B cell (primary cell): Measurements from ENCODE around the gene GSE1. TPM values are rescaled to one million over a fixed set of nuclear protein-coding genes. Genes with fewer than 3 reads are reported as not detected.

Experiments used
- ATAC-seq: fragments of 200-7000 bp; cut with Tn5 transposase; one replicate; pipeline ENCODE4 v1.10.0; 2021; ENCODE audit warnings: low read depth, mild to moderate bottlenecking, moderate number of reproducible peaks, moderate library complexity
- CTCF ChIA-PET: fragments of 350-600 bp; sonication (Branson Sonifier 250); formaldehyde crosslinking; loops from one replicate; lab custom pipeline; 2021; ENCODE audit warnings: antibody characterized with exemption, inconsistent platforms; lab: Charles Lee
- POLR2A ChIA-PET: fragments of 350-600 bp; sonication (Branson Sonifier 250); formaldehyde crosslinking; loops from one replicate; lab custom pipeline; 2021; ENCODE audit warnings: antibody characterized with exemption; lab: Charles Lee
- DNase-seq: peaks from one replicate; pipeline ENCODE4 v3.0.0; 2013
- H2AFZ ChIP-seq: 2 replicates; pipeline ENCODE4 v1.6.1; 2012; ENCODE audit warnings: mild to moderate bottlenecking, low read depth, low read length; ENCODE audit not compliant: insufficient read depth, poor library complexity, severe bottlenecking
- H3K27ac ChIP-seq, 2 donors: 1 replicate in 1 of 2; 2 replicates in 1 of 2; pipeline ENCODE4 v1.5.1; 2012 to 2013; ENCODE audit warnings: low read length in 2 of 2, mild to moderate bottlenecking in 2 of 2, moderate library complexity in 1 of 2
- H3K27me3 ChIP-seq, 4 experiments: fragments of 200-600 bp in 1 of 4; sonication (generic) in 1 of 4; replicated peaks in 1 of 4; 1 replicate in 2 of 4; 2 replicates in 2 of 4; pipeline versions ENCODE4 v1.6.1 to v1.7.0; 2013 to 2016; ENCODE audit warnings: low read length in 3 of 4, mild to moderate bottlenecking in 2 of 4, mixed read lengths in 1 of 4, moderate library complexity in 1 of 4; ENCODE audit not compliant: insufficient read depth in 4 of 4, control insufficient read depth in 3 of 4; ENCODE audit errors: control extremely low read depth in 1 of 4
- H3K36me3 ChIP-seq, 2 experiments: replicated peaks in 1 of 2; 1 replicate in 1 of 2; 2 replicates in 1 of 2; pipeline versions ENCODE4 v1.6.1 to v1.7.1; 2013; ENCODE audit warnings: low read length in 1 of 2; ENCODE audit not compliant: insufficient read depth in 2 of 2, control insufficient read depth in 1 of 2; ENCODE audit errors: control extremely low read depth in 1 of 2, extremely low read depth in 1 of 2
- H3K4me1 ChIP-seq, 2 donors: fragments of 200-600 bp in 1 of 2; sonication (generic) in 1 of 2; 1 replicate in 1 of 2; 2 replicates in 1 of 2; pipeline versions ENCODE4 v1.5.1 to v1.6.1; 2013 to 2017; ENCODE audit warnings: low read length in 2 of 2; ENCODE audit not compliant: control insufficient read depth in 2 of 2, insufficient read depth in 2 of 2
- H3K4me2 ChIP-seq: replicated peaks from 2 replicates; pipeline ENCODE3; 2012; ENCODE audit warnings: mild to moderate bottlenecking, low read depth, low read length; ENCODE audit not compliant: poor library complexity, severe bottlenecking
- H3K4me3 ChIP-seq, 5 experiments: fragments of 200-600 bp in 1 of 5; sonication (generic) in 1 of 5; 1 replicate in 3 of 5; 2 replicates in 2 of 5; pipeline versions ENCODE4 v1.5.1 to v1.7.0; 2011 to 2016; ENCODE audit warnings: low read length in 4 of 5, mild to moderate bottlenecking in 4 of 5, low read depth in 2 of 5, control low read depth in 1 of 5, moderate library complexity in 1 of 5; ENCODE audit not compliant: insufficient read depth in 1 of 5; ENCODE audit errors: control extremely low read depth in 1 of 5, extremely low read depth in 1 of 5
- H3K79me2 ChIP-seq: fragments of 200-600 bp; sonication (generic); one replicate; pipeline ENCODE4 v1.6.0; 2016; ENCODE audit warnings: low read length; ENCODE audit not compliant: control insufficient read depth, insufficient read depth
- H3K9ac ChIP-seq: fragments of 200-600 bp; sonication (generic); 2 replicates; pipeline ENCODE4 v1.6.1; 2017; ENCODE audit warnings: mild to moderate bottlenecking, low read length, moderate library complexity
- H3K9me3 ChIP-seq, 3 donors: one replicate each; pipeline versions ENCODE4 v1.6.1 to v1.7.1; 2013; ENCODE audit warnings: low read length in 2 of 3; ENCODE audit not compliant: control insufficient read depth in 2 of 3, insufficient read depth in 1 of 3; ENCODE audit errors: control extremely low read depth in 1 of 3
- H4K20me1 ChIP-seq: 2 replicates; pipeline ENCODE4 v1.6.0; 2012; ENCODE audit warnings: mild to moderate bottlenecking, low read length; ENCODE audit not compliant: insufficient read depth, control insufficient read depth, poor library complexity, severe bottlenecking
- H3K27ac Mint-ChIP-seq: one replicate; pipeline ENCODE4 v1.8.0; 2021; ENCODE audit warnings: mixed read lengths
- H3K27me3 Mint-ChIP-seq: one replicate; pipeline ENCODE4 v1.8.0; 2021; ENCODE audit warnings: mixed read lengths
- H3K4me1 Mint-ChIP-seq: one replicate; pipeline ENCODE4 v1.8.0; 2021; ENCODE audit warnings: mixed read lengths
- H3K4me3 Mint-ChIP-seq: one replicate; pipeline ENCODE4 v1.8.0; 2021; ENCODE audit warnings: mixed read lengths
- H3K9me3 Mint-ChIP-seq: one replicate; pipeline ENCODE4 v1.8.0; 2022; ENCODE audit warnings: mixed read lengths; ENCODE audit not compliant: insufficient read depth
- CTCF ChIP-seq: fragments of 200-600 bp; IDR thresholded peaks from one replicate; pipeline ENCODE4 v1.8.0; 2022; ENCODE audit warnings: antibody characterized with exemption, mild to moderate bottlenecking
- EZH2 ChIP-seq: IDR thresholded peaks from 2 replicates; pipeline ENCODE4 v1.6.1; 2012; ENCODE audit warnings: borderline replicate concordance, low read depth, mild to moderate bottlenecking, moderate library complexity, low read length; ENCODE audit not compliant: insufficient read depth, poor library complexity, severe bottlenecking
- WGBS: methylation state at CpG from one replicate; pipeline ENCODE4 v1.1.5; 2013; ENCODE audit warnings: missing lambda C conversion rate; ENCODE audit not compliant: insufficient coverage; 5-methylcytosine and 5-hydroxymethylcytosine counted together
- intact Hi-C: fragments of 100-400 bp; cut with micrococcal nuclease; formaldehyde crosslinking; loops from one replicate; pipeline ENCODE4 v1.10.0; 2022
- polyA plus RNA-seq: library from polyadenylated mRNA; depleted of rRNA; stranded (reverse); fragments of >200 nt; gene quantifications from 2 replicates; pipeline ENCODE4 v1.2.3, GENCODE V29; 2012
- total RNA-seq, 2 donors: library from RNA; stranded (reverse); fragments of 120-200 nt in 1 of 2; gene quantifications; 1 replicate in 1 of 2; 2 replicates in 1 of 2; pipeline versions ENCODE4 v1.2.3 to v1.2.4, GENCODE V29; 2013 to 2022

GSE1 gene
- total and polyA plus RNA-seq, 2 donors (not counting 1 experiment from before 2014, with no cell fraction given) = 57.3 to 76.1 TPM

GRCh38 chr16:85583491-85584181, 29.5 kb upstream of the GSE1 start:
- intact Hi-C loops = no loop called here
- Mint-ChIP-seq H3K4me3 (no peak overlapping the region), H3K27me3 (no peaks in the 10 kb centered on the region), H3K4me1 (peaks cover 30% of the 10 kb centered on the region), H3K27ac (no peak overlapping the region), H3K9me3 (no peaks in the 10 kb centered on the region)
- DNase-seq (no peak), ATAC-seq (no peak)
- TF ChIP-seq EZH2 (no peak), CTCF (no peak)
- H3K27me3 ChIP-seq = no peaks in the 10 kb centered on the region
- no peak overlapping the region for H3K27ac ChIP-seq
- H3K4me3 ChIP-seq = no peak overlapping the region
- peaks cover 0 to 12% of the 10 kb centered on the region in 2 experiments for H3K36me3 ChIP-seq
- POLR2A ChIA-PET = no interaction called here
- peaks cover 1 to 3% of the 10 kb centered on the region in 2 donors for H3K4me1 ChIP-seq
- peaks cover 0 to 5% (median 0%) of the 10 kb centered on the region in 3 donors for H3K9me3 ChIP-seq
- no peak overlapping the region for H3K4me2 ChIP-seq
- no peak overlapping the region for H2AFZ ChIP-seq
- H3K9ac ChIP-seq = no peak overlapping the region
- CTCF ChIA-PET = interaction anchor here (1.2 to 1.4 kb wide), 2 partner anchors 33 to 57 kb away, joined by 3 read pairs; no protein-coding TSS in a partner anchor
- 94% methylated on average over 13 of the region's 22 CpGs for WGBS
- peaks cover 100% of the 10 kb centered on the region for H4K20me1 ChIP-seq
- H3K79me2 ChIP-seq = peaks cover 100% of the 10 kb centered on the region

DNA sequence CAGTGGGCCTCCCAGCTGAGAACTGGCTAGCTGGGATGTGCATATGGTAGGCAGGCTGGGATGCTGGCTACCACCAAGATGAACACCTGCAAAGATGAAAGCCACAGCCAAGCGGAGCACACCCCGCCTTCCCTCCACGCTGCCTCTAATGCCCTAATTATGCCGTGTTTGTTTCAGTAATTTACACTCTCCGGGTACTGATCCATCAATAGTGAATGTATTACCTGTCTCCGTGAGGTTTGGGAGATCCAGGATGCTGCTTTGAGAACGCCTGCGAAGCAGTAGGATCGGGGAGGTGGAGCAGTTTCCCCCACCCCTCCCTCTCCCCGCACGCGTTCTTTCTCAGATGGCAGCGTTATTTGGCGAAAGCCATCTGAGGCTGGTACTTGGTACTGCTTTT, 28.9 kb upstream of the GSE1 start:
- no peak for TF ChIP-seq CTCF
- no peak for TF ChIP-seq EZH2
- Histone ChIP-seq H3K4me1 (peaks cover 0 to 3% of the 10 kb centered on the region in 2 donors), H3K9me3 (peaks cover 0 to 5% (median 0%) of the 10 kb centered on the region in 3 donors), H3K9ac (no peak overlapping the region), H2AFZ (no peak overlapping the region), H3K36me3 (peaks cover 0 to 12% of the 10 kb centered on the region in 2 experiments), H4K20me1 (peaks cover 100% of the 10 kb centered on the region), H3K27ac (no peak overlapping the region), H3K4me2 (no peak overlapping the region), H3K27me3 (no peaks in the 10 kb centered on the region), H3K79me2 (peaks cover 100% of the 10 kb centered on the region), H3K4me3 (no peak overlapping the region)
- DNase-seq = no peak
- H3K4me1 Mint-ChIP-seq = peaks cover 25% of the 10 kb centered on the region
- ChIA-PET CTCF (interaction anchor here (1.2 to 1.4 kb wide), 2 partner anchors 33 to 58 kb away, joined by 3 read pairs; no protein-coding TSS in a partner anchor), POLR2A (no interaction called here)
- intact Hi-C loops = no loop called here
- H3K27ac Mint-ChIP-seq = no peak overlapping the region
- no peaks in the 10 kb centered on the region for H3K27me3 Mint-ChIP-seq
- no peak overlapping the region for H3K4me3 Mint-ChIP-seq
- WGBS = 98% methylated on average over 14 of the region's 14 CpGs
- H3K9me3 Mint-ChIP-seq = no peaks in the 10 kb centered on the region
- no peak for ATAC-seq
